Neural cell (in vitro differentiated cells): ENCODE measurements around the gene PDZD4.

ENCODE experiments used
- EZH2 ChIP-seq: fragments of 200-600, 300-800 bp; shearing (Covaris generic), sonication (generic); IDR thresholded peaks from 2 replicates; pipeline ENCODE4 v1.6.1; 2014; ENCODE audit warnings: antibody characterized with exemption, low read length, borderline replicate concordance, mild to moderate bottlenecking; ENCODE audit not compliant: insufficient read depth, poor library complexity, severe bottlenecking
- MXI1 ChIP-seq: fragments of 450-650 bp; conservative IDR thresholded peaks from 2 replicates; pipeline ENCODE4 v1.6.1; 2014; ENCODE audit warnings: antibody characterized with exemption, mild to moderate bottlenecking; ENCODE audit not compliant: poor library complexity, severe bottlenecking
- POLR2AphosphoS5 ChIP-seq: IDR thresholded peaks from 2 replicates; pipeline ENCODE4 v1.6.1; 2012
- RAD21 ChIP-seq: fragments of 450-650 bp; conservative IDR thresholded peaks from 2 replicates; pipeline ENCODE4 v1.6.1; 2014; ENCODE audit warnings: antibody characterized with exemption, mild to moderate bottlenecking, moderate library complexity
- SMC3 ChIP-seq: fragments of 450-650 bp; conservative IDR thresholded peaks from 2 replicates; pipeline ENCODE4 v1.6.1; 2014; ENCODE audit warnings: antibody characterized with exemption, mild to moderate bottlenecking, moderate library complexity; ENCODE audit not compliant: poor library complexity
- TAF1 ChIP-seq: IDR thresholded peaks from 2 replicates; pipeline ENCODE4 v1.6.1; 2012; ENCODE audit warnings: low read depth
- TF ChIP-seq, protein P1 (sequence below): fragments of 450-650 bp; IDR thresholded peaks from 2 replicates; pipeline ENCODE4 v1.5.1; 2014; ENCODE audit warnings: antibody characterized with exemption, mild to moderate bottlenecking, moderate library complexity; ENCODE audit not compliant: poor library complexity, severe bottlenecking
- TF ChIP-seq, protein P2 (sequence below): IDR thresholded peaks from 2 replicates; pipeline ENCODE4 v1.6.1; 2012; ENCODE audit warnings: borderline replicate concordance

DNA sequence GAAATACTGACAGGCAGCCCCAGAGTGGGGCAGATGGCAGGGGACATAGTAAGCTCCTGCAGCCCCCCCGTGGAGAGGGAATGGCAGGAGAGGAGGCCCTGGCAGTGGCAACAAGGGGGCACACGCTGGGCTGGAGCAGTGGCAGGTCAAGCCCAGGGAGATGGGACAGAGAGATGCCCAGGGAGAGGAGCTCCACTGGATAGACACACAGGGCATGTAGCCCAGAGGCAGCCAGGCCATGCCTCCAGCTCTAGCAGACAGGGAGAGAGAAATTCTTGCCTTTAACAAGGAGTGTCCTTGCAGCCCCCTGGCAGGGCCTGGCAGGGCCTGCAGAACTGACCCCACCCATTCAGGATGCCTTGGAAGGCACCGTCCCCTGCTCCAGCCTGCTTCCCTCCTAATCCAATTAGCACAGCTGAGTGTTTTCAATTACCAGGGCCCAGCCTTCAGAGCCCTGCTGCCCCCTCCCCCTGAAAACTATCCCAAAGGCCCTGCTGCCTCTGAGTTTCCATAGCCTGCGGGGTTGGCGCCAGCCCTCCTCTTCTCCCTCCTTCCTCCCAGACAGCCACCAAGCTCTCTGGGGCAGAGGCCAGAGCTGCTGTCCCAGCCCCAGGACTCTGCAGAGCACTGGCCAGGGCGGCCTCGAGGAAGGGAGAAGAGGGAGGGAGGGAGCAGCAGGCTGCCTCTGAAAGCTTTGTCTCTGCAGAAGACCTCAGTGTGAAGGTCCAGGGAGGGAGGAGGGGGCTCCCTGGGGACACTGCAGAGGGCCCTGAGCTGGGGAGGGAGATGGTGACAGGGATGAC, 43.1 kb upstream of the PDZD4 start:
- TF ChIP-seq, protein P1, sequence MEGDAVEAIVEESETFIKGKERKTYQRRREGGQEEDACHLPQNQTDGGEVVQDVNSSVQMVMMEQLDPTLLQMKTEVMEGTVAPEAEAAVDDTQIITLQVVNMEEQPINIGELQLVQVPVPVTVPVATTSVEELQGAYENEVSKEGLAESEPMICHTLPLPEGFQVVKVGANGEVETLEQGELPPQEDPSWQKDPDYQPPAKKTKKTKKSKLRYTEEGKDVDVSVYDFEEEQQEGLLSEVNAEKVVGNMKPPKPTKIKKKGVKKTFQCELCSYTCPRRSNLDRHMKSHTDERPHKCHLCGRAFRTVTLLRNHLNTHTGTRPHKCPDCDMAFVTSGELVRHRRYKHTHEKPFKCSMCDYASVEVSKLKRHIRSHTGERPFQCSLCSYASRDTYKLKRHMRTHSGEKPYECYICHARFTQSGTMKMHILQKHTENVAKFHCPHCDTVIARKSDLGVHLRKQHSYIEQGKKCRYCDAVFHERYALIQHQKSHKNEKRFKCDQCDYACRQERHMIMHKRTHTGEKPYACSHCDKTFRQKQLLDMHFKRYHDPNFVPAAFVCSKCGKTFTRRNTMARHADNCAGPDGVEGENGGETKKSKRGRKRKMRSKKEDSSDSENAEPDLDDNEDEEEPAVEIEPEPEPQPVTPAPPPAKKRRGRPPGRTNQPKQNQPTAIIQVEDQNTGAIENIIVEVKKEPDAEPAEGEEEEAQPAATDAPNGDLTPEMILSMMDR = no peak
- TF ChIP-seq, protein P2, sequence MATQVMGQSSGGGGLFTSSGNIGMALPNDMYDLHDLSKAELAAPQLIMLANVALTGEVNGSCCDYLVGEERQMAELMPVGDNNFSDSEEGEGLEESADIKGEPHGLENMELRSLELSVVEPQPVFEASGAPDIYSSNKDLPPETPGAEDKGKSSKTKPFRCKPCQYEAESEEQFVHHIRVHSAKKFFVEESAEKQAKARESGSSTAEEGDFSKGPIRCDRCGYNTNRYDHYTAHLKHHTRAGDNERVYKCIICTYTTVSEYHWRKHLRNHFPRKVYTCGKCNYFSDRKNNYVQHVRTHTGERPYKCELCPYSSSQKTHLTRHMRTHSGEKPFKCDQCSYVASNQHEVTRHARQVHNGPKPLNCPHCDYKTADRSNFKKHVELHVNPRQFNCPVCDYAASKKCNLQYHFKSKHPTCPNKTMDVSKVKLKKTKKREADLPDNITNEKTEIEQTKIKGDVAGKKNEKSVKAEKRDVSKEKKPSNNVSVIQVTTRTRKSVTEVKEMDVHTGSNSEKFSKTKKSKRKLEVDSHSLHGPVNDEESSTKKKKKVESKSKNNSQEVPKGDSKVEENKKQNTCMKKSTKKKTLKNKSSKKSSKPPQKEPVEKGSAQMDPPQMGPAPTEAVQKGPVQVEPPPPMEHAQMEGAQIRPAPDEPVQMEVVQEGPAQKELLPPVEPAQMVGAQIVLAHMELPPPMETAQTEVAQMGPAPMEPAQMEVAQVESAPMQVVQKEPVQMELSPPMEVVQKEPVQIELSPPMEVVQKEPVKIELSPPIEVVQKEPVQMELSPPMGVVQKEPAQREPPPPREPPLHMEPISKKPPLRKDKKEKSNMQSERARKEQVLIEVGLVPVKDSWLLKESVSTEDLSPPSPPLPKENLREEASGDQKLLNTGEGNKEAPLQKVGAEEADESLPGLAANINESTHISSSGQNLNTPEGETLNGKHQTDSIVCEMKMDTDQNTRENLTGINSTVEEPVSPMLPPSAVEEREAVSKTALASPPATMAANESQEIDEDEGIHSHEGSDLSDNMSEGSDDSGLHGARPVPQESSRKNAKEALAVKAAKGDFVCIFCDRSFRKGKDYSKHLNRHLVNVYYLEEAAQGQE = no peak
- TF ChIP-seq MXI1 = no peak
- TF ChIP-seq POLR2AphosphoS5 = no peak
- TF ChIP-seq RAD21 = no peak
- TF ChIP-seq SMC3 = no peak
- no peak for TF ChIP-seq EZH2
- TF ChIP-seq TAF1 = no peak
